ENCODE data around the gene MAP3K3.
A peak's percentile ranks its signal among the peaks of the same experiment; 100 is the strongest.

MAP3K3 gene

DNA sequence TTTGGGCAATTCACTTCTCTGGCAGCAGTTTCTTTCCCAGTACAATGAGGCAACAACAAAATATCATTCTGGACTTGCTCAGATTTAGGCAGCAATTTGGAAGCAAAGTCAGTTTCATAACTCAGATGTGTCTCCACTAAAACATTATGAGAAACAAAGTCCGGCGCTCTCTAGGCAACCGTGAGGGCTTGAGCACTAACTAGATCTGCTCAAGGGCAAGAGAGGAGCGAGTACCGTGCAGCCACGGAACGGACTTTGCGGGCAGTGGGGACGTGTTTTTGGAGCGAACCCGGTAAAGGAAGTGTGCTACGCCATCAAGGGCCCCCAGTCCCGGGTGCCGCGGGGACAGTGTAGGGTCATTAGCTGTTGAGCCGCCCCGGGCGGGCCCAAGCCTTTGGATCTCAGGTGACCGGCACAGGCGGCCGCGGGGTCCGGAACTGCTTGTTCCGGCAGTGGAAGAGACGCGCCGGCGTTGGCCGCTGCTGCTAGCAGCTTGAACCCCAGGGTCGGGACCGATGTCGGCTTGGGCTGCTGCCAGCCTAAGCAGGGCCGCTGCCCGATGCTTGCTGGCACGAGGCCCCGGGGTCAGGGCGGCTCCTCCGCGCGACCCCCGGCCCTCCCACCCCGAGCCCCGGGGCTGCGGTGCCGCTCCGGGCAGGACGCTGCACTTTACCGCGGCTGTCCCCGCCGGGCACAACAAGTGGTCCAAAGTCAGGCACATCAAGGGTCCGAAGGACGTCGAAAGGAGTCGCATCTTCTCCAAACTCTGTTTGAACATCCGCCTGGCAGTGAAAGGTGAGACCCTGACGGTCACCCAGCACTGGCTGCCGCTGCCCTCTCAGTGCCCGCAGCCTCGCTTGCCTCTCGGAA, 21.4 kb upstream of the MAP3K3 start, which contains the start of gene TACO1 (continued):
- TF ChIP-seq PRDM2 (tag by site-specific recombination; IDR thresholded peaks at IDR 0.05; ENCODE audit: borderline replicate concordance) (no peak; the same call in 1 of the 2 replicates), ZNF423 (tag by site-specific recombination; IDR thresholded peaks at IDR 0.05) (0 out of 2 replicates have a peak, but pooled peaks have one; percentile 17), ZNF785 (tag by site-specific recombination; IDR thresholded peaks at IDR 0.05) (no peak), ZNF426 (tag by site-specific recombination; IDR thresholded peaks at IDR 0.05) (no peak), YY1 (tag by site-specific recombination; IDR thresholded peaks at IDR 0.05) (peak; percentile 87), ZNF623 (tag by site-specific recombination; IDR thresholded peaks at IDR 0.05) (peak; percentile 47; the same call in 1 of the 2 replicates), ZNF146 (tag by site-specific recombination; IDR thresholded peaks at IDR 0.05) (peak; percentile 66), ZIC2 (tag by site-specific recombination; IDR thresholded peaks at IDR 0.05) (peak; percentile 42; the same call in 1 of the 2 replicates), ZNF184 (tag by site-specific recombination; IDR thresholded peaks at IDR 0.05) (peak; percentile 62; the same call in 1 of the 2 replicates), ZNF324 (tag by site-specific recombination; IDR thresholded peaks at IDR 0.05) (peak; percentile 96), ZXDB (tag by site-specific recombination; IDR thresholded peaks at IDR 0.05) (peak; percentile 97), ZNF2 (tag by site-specific recombination; IDR thresholded peaks at IDR 0.05) (peak; percentile 97), ZBTB20 (tag by site-specific recombination; IDR thresholded peaks at IDR 0.05) (peak; percentile 96), ZNF133 (tag by site-specific recombination; IDR thresholded peaks at IDR 0.05) (no peak; the same call in 1 of the 2 replicates), ZNF280C (tag by site-specific recombination; IDR thresholded peaks at IDR 0.05) (no peak), ZEB2 (tag by site-specific recombination; IDR thresholded peaks at IDR 0.05) (peak; percentile 78), RBAK (tag by site-specific recombination; IDR thresholded peaks at IDR 0.05) (no peak), ZNF645 (tag by site-specific recombination; IDR thresholded peaks at IDR 0.05) (peak; percentile 89; the same call in 1 of the 2 replicates), SP3 (tag by site-specific recombination; IDR thresholded peaks at IDR 0.05) (peak; percentile 79), ZSCAN16 (tag by site-specific recombination; IDR thresholded peaks at IDR 0.05) (peak; percentile 46; the same call in 1 of the 2 replicates), ZNF223 (tag by site-specific recombination; IDR thresholded peaks at IDR 0.05) (peak; percentile 48; the same call in 1 of the 2 replicates), KLF10 (tag by site-specific recombination; IDR thresholded peaks at IDR 0.05) (peak; percentile 55; the same call in 1 of the 2 replicates), ZNF830 (tag by site-specific recombination; IDR thresholded peaks at IDR 0.05; ENCODE audit: low read depth) (no peak), ZSCAN4 (tag by site-specific recombination; IDR thresholded peaks at IDR 0.05) (peak; percentile 70), ZNF416 (tag by site-specific recombination; IDR thresholded peaks at IDR 0.05) (no peak), SCRT2 (tag by site-specific recombination; IDR thresholded peaks at IDR 0.05) (peak; percentile 92), WT1 (tag by site-specific recombination; IDR thresholded peaks at IDR 0.05) (peak; percentile 70), ZBTB1 (tag by site-specific recombination; IDR thresholded peaks at IDR 0.05) (no peak)
- TF ChIP-seq, protein P1, sequence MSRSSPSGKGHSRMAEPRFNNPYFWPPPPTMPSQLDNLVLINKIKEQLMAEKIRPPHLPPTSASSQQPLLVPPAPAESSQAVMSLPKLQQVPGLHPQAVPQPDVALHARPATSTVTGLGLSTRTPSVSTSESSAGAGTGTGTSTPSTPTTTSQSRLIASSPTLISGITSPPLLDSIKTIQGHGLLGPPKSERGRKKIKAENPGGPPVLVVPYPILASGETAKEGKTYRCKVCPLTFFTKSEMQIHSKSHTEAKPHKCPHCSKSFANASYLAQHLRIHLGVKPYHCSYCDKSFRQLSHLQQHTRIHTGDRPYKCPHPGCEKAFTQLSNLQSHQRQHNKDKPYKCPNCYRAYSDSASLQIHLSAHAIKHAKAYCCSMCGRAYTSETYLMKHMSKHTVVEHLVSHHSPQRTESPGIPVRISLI (tag by site-specific recombination; IDR thresholded peaks at IDR 0.05), result no peak

Measured in HEK293 (cell line).